Measurements from ENCODE around the gene TRAPPC2L. TPM values are rescaled to one million over a fixed set of nuclear protein-coding genes. Genes with fewer than 3 reads are reported as not detected.

The TRAPPC2L gene
- total and polyA plus RNA-seq, 10 of the 15 experiments (the other 5 are each of a cell fraction or from before 2014, with no cell fraction given), result 56.3 to 363 (median 118) TPM

GRCh38 chr16:88811769-88812512, 45.0 kb upstream of the TRAPPC2L start, which contains the start of gene APRT (continued):
- TF ChIP-seq CUX1 (IDR thresholded peaks at IDR 0.05; ENCODE audit: insufficient replicate concordance, low read depth, low read length) (no peak), IRF5 (IDR thresholded peaks at IDR 0.05; ENCODE audit: borderline replicate concordance) (no peak), ZZZ3 (IDR thresholded peaks at IDR 0.05; ENCODE audit: control insufficient read depth, insufficient read length, low read depth) (no peak), STAT3 (IDR thresholded peaks at IDR 0.05; ENCODE audit: low read depth, low read length) (no peak), ASH2L (IDR thresholded peaks at IDR 0.05; ENCODE audit: borderline replicate concordance, low read depth) (no peak), SKIL (IDR thresholded peaks at IDR 0.05; ENCODE audit: low read depth, poor library complexity, severe bottlenecking) (no peak)

Measured in GM12878 (cell line).